Peyer's patch (tissue), 4 donors: ENCODE results near the gene ORC1. TPM values are rescaled to one million over a fixed set of nuclear protein-coding genes. Genes with fewer than 3 reads are reported as not detected.

Source experiments
- DNase-seq, 3 donors: peaks; one replicate each; pipeline ENCODE4 v3.0.0-alpha.2; 2017 to 2019
- H3K27ac ChIP-seq, 4 donors: fragments of 200-600 bp; sonication (generic); one replicate each; pipeline ENCODE4 v1.5.1; 2016 to 2019
- H3K27me3 ChIP-seq, 2 donors: fragments of 200-600 bp; sonication (generic); one replicate each; pipeline ENCODE4 v1.5.1; 2019
- H3K36me3 ChIP-seq, 3 donors: fragments of 200-600 bp; sonication (generic); one replicate each; pipeline ENCODE4 v1.5.1; 2016 to 2019
- H3K4me1 ChIP-seq, 4 donors: fragments of 200-600 bp; sonication (generic); one replicate each; pipeline ENCODE4 v1.5.1; 2016 to 2019
- H3K4me3 ChIP-seq, 4 donors: fragments of 200-600 bp; sonication (generic); 1 replicate in 3 of 4; 2 replicates in 1 of 4; pipeline ENCODE4 v1.5.1; 2016 to 2019; ENCODE audit warnings: mild to moderate bottlenecking in 1 of 4
- H3K9me3 ChIP-seq, 4 donors: fragments of 200-600 bp; sonication (generic); one replicate each; pipeline ENCODE4 v1.5.1; 2016 to 2019; ENCODE audit warnings: mild to moderate bottlenecking in 1 of 4
- CTCF ChIP-seq, 6 experiments: fragments of 450-650 bp in 4 of 6; fragments of 200-600 bp in 2 of 6; sonication (generic) in 1 of 6; IDR thresholded peaks; one replicate each; pipeline ENCODE4 v1.5.1; 2017 to 2019; ENCODE audit warnings: antibody characterized with exemption in 6 of 6, mild to moderate bottlenecking in 3 of 6, moderate library complexity in 1 of 6
- POLR2A ChIP-seq, 2 donors: fragments of 450-650 bp; IDR thresholded peaks; one replicate each; pipeline ENCODE4 v1.5.1; 2017; ENCODE audit warnings: antibody characterized with exemption in 2 of 2, mild to moderate bottlenecking in 2 of 2, moderate library complexity in 2 of 2
- total RNA-seq, 4 donors: library from RNA; depleted of rRNA; stranded (reverse); fragments of >200 nt; gene quantifications; one replicate each; pipeline ENCODE4 v1.1.0, GENCODE V29; 2016

ORC1 gene
- total RNA-seq, 4 donors from 2014 or later: 1.5 to 19.0 (median 3.7) TPM

GRCh38 chr1:52413410-52413989 lies 9.3 kb upstream of the ORC1 start:
- Histone ChIP-seq H3K4me1 (peaks cover 0 to 8% (median 0%) of the 10 kb centered on the region in 4 donors), H3K4me3 (peak overlapping the region in 1 of 4 donors; percentile 13), H3K36me3 (peaks cover 0 to 100% (median 8%) of the 10 kb centered on the region in 3 donors), H3K27ac (peak overlapping the region in 3 of 4 donors; percentile 21 to 83 (median 72)), H3K9me3 (no peaks in the 10 kb centered on the region), H3K27me3 (no peaks in the 10 kb centered on the region)
- TF ChIP-seq POLR2A (IDR thresholded peaks at IDR 0.05) (peak in 1 of 2 donors; percentile 16), CTCF (IDR thresholded peaks at IDR 0.05) (no peak)
- DNase-seq: peak in 2 of 3 donors; percentile 73 to 75

GRCh38 chr1:52404975-52405338 lies 734 bp upstream of the ORC1 start:
- Histone ChIP-seq H3K36me3 (peaks cover 0 to 34% (median 0%) of the 10 kb centered on the region in 3 donors), H3K27me3 (no peaks in the 10 kb centered on the region), H3K4me3 (peak overlapping the region; percentile 72 to 86 (median 78)), H3K27ac (peak overlapping the region; percentile 86 to 95 (median 93)), H3K4me1 (peaks cover 0 to 28% (median 8%) of the 10 kb centered on the region in 4 donors), H3K9me3 (no peaks in the 10 kb centered on the region)
- no peak for TF ChIP-seq CTCF (IDR thresholded peaks at IDR 0.05)
- no peak for TF ChIP-seq POLR2A (IDR thresholded peaks at IDR 0.05)
- no peak for DNase-seq

GRCh38 chr1:52403566-52404115 lies 582 bp downstream of the ORC1 start:
- no peaks in the 10 kb centered on the region for H3K9me3 ChIP-seq
- peaks cover 0 to 21% (median 0%) of the 10 kb centered on the region in 3 donors for H3K36me3 ChIP-seq
- peaks cover 0 to 28% (median 8%) of the 10 kb centered on the region in 4 donors for H3K4me1 ChIP-seq
- no peaks in the 10 kb centered on the region for H3K27me3 ChIP-seq
- DNase-seq: peak in 1 of 3 donors; percentile 54
- TF ChIP-seq CTCF (IDR thresholded peaks at IDR 0.05) (no peak), POLR2A (IDR thresholded peaks at IDR 0.05) (no peak)
- peak overlapping the region; percentile 72 to 86 (median 78) for H3K4me3 ChIP-seq
- peak overlapping the region; percentile 86 to 95 (median 93) for H3K27ac ChIP-seq

GRCh38 chr1:52402860-52403240 lies 1.4 kb downstream of the ORC1 start:
- H3K4me1 ChIP-seq: peaks cover 0 to 28% (median 8%) of the 10 kb centered on the region in 4 donors
- H3K27ac ChIP-seq: peak overlapping the region in 1 of 4 donors; percentile 94
- H3K4me3 ChIP-seq: peak overlapping the region in 1 of 4 donors; percentile 77
- peaks cover 0 to 13% (median 0%) of the 10 kb centered on the region in 3 donors for H3K36me3 ChIP-seq
- TF ChIP-seq CTCF (IDR thresholded peaks at IDR 0.05): no peak
- no peak for TF ChIP-seq POLR2A (IDR thresholded peaks at IDR 0.05)
- no peak for DNase-seq
- no peaks in the 10 kb centered on the region for H3K9me3 ChIP-seq
- no peaks in the 10 kb centered on the region for H3K27me3 ChIP-seq

- H3K9me3 ChIP-seq: no peaks in the 10 kb centered on the region
- H3K27me3 ChIP-seq: no peaks in the 10 kb centered on the region
- H3K4me3 ChIP-seq: no peak overlapping the region
- no peak for TF ChIP-seq CTCF (IDR thresholded peaks at IDR 0.05)
- no peak for TF ChIP-seq POLR2A (IDR thresholded peaks at IDR 0.05)
- H3K36me3 ChIP-seq: no peaks in the 10 kb centered on the region
- no peak overlapping the region for H3K27ac ChIP-seq
- no peak for DNase-seq
- peaks cover 0 to 11% (median under 1%) of the 10 kb centered on the region in 4 donors for H3K4me1 ChIP-seq
These were observed 4.1 kb downstream of the ORC1 start for GRCh38 chr1:52400131-52400530.
